Measurements from ENCODE around the gene SPDL1.

Gene SPDL1

GRCh38 chr5:169635936-169636335 lies 52.4 kb downstream of the SPDL1 start:
- H3K4me3 ChIP-seq (replicated peaks in 1 of 2; ENCODE audit: low read depth in 2 of 2, low read length in 2 of 2): no peak overlapping the region
- TF ChIP-seq, protein P1, sequence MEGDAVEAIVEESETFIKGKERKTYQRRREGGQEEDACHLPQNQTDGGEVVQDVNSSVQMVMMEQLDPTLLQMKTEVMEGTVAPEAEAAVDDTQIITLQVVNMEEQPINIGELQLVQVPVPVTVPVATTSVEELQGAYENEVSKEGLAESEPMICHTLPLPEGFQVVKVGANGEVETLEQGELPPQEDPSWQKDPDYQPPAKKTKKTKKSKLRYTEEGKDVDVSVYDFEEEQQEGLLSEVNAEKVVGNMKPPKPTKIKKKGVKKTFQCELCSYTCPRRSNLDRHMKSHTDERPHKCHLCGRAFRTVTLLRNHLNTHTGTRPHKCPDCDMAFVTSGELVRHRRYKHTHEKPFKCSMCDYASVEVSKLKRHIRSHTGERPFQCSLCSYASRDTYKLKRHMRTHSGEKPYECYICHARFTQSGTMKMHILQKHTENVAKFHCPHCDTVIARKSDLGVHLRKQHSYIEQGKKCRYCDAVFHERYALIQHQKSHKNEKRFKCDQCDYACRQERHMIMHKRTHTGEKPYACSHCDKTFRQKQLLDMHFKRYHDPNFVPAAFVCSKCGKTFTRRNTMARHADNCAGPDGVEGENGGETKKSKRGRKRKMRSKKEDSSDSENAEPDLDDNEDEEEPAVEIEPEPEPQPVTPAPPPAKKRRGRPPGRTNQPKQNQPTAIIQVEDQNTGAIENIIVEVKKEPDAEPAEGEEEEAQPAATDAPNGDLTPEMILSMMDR (IDR thresholded peaks at IDR 0.05; ENCODE audit: low read depth, low read length): no peak
- no peak for DNase-seq (ENCODE audit: low read depth in 2 of 2)

DNA sequence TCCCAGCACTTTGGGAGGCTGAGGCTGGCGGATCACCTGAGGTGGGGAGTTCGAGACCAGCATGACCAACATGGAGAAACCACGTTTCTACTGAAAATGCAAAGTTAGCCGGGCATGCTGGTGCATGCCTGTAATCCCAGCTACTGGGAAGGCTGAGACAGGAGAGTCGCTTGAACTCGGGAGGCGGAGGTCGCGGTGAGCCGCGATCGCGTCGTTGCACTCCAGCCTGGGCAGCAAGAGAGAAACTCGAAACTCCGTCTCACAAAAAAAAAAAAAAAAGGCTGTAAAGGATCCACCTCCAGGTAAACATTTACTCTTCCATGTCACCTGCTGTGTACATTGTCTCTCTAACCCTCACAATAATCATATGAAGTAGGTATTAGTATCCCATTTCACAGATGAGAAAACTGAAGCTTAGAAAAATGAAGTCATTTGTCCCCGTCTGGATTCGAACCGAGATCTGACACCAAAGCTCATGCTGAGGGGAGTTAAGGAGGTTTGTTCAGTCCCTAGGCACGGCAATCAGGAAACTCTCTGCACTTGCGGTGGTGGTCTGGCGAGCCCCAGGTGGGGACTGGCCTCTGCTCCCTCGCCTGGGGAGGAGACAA lies 53.0 kb downstream of the SPDL1 start:
- peak overlapping the region; percentile 30 to 43 for H3K4me3 ChIP-seq (replicated peaks in 1 of 2; ENCODE audit: low read depth in 2 of 2, low read length in 2 of 2)
- TF ChIP-seq, protein P1 (IDR thresholded peaks at IDR 0.05; ENCODE audit: low read depth, low read length): no peak
- no peak for DNase-seq (ENCODE audit: low read depth in 2 of 2)

GRCh38 chr5:169637085-169637548 lies 53.5 kb downstream of the SPDL1 start, which contains the start of gene DOCK2:
TSS of gene DOCK2 (plus strand) at chr5:169637275. CDS start at chr5:169637327, 52 bp downstream.
- TF ChIP-seq, protein P1 (IDR thresholded peaks at IDR 0.05; ENCODE audit: low read depth, low read length): no peak
- peak within 1 kb of the TSS; percentile 30 to 43 for H3K4me3 ChIP-seq (replicated peaks in 1 of 2; ENCODE audit: low read depth in 2 of 2, low read length in 2 of 2)
- no peak for DNase-seq (ENCODE audit: low read depth in 2 of 2)

DNA sequence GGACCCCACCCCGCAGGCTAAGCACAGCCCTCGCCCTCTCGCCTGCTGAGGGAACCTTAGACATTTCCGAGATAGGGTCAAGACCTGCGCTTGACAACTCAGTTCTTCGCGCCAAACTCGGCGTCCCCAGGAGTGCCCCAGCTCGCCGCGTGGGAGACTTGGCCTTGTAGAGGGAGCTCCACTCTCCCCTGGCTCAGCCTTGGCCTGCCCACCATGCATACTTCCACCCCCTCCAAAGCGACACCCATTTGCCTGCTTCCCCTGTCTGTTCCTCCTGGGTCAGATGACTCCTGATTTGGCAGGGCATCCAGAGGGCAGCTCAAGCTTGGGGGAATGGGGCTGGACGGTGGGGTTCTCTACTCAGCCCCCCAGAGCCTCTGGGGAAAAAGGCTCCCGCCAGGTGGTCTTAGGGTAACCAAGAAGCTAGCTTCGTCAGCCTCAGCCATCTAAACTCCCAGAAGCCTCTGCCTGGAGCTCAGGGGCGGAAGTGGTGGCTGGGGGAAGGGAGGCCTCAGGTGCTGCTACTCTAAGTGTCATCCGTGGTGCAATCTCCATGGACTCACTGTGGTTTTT lies 54.1 kb downstream of the SPDL1 start:
- TF ChIP-seq, protein P1 (IDR thresholded peaks at IDR 0.05; ENCODE audit: low read depth, low read length): no peak
- H3K4me3 ChIP-seq (replicated peaks in 1 of 2; ENCODE audit: low read depth in 2 of 2, low read length in 2 of 2): peak overlapping the region; percentile 4 to 43
- DNase-seq (ENCODE audit: low read depth in 2 of 2): no peak

DNA sequence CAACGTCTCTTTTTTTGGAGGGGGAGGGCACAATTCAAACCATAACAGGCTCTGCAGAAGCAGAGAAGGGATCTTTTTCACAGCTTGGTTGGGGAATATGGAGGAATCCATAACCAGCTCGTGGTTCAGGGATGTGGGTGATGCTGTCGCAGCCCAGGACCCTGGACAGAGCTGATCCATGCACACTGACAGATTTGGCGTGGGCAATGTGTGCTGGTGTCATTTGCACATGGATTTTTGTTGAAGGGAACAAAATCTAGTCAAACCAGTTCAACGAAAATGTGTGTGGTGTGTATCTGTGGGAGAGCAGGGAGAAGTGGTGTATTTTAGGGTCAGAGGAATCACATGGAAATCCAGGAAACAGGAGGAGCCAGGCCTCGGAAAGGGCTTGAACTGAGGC lies 57.7 kb downstream of the SPDL1 start:
- H3K4me3 ChIP-seq (replicated peaks in 1 of 2; ENCODE audit: low read depth in 2 of 2, low read length in 2 of 2): no peak overlapping the region
- DNase-seq (ENCODE audit: low read depth in 2 of 2): peak in 1 of 2 donors; percentile 31
- TF ChIP-seq, protein P1 (IDR thresholded peaks at IDR 0.05; ENCODE audit: low read depth, low read length): no peak

DNA sequence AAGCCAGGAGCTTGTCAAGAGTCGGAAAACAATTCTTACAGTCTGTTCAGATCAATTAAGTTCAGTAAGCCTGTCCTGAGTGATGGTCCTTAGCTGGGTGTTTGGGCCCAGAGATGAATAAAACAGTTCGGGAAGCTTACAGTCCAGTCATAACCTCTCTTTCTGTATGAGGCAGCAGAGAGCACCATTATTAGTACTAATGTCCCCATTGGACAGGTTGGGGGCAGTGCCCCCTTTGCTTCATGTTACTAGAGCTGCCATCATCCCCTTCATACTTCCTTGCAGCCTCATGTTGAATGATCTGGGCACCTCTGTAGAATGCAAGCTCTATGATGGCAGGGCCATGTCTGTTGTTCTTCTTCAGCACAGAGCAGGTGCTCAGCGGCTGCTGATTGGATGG lies 63.3 kb downstream of the SPDL1 start:
- TF ChIP-seq, protein P1 (IDR thresholded peaks at IDR 0.05; ENCODE audit: low read depth, low read length): no peak
- no peak for DNase-seq (ENCODE audit: low read depth in 2 of 2)
- H3K4me3 ChIP-seq (replicated peaks in 1 of 2; ENCODE audit: low read depth in 2 of 2, low read length in 2 of 2): no peak overlapping the region

Data from cardiac fibroblast (primary cell).